Activated CD4-positive, CD25-positive, alpha-beta regulatory T cell treated with anti-CD3 and anti-CD28 coated beads, Interleukin-2, amount 50 U/mL, for 72 hours (primary cell): ENCODE measurements around the gene DUSP3.
"Not testable (repeated sequence)": the region's sequence is repeated elsewhere in the genome, so short reads cannot be mapped to it uniquely, and the experiment has no call there.

Experiments
- DNase-seq: peaks from one replicate; pipeline ENCODE4 v3.0.0; 2021

The DUSP3 gene

GRCh38 chr17:43800736-43801135, 22.0 kb upstream of the DUSP3 start:
- no peak for DNase-seq

GRCh38 chr17:43799047-43799446, 20.3 kb upstream of the DUSP3 start:
- no peak for DNase-seq

DNA sequence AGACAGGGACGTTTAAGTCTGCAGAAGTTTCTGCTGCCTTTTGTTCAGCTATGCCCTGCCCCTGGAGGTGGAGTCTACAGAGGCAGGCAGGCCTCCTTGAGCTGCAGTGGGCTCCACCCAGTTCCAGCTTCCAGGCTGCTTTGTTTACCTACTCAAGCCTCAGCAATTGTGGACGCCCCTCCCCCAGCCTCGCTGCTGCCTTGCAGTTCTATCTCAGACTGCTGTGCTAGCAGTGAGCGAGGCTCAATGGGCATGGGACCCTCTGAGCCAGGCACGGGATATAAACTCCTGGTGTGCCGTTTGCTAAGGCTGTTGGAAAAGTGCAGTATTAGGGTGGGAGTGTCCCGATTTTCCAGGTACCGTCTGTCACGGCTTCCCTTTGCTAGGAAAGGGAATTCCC, 19.2 kb upstream of the DUSP3 start:
- not testable (repeated sequence) for DNase-seq

- not testable (repeated sequence) for DNase-seq
These were observed 13.9 kb upstream of the DUSP3 start for GRCh38 chr17:43792668-43793067.

DNA sequence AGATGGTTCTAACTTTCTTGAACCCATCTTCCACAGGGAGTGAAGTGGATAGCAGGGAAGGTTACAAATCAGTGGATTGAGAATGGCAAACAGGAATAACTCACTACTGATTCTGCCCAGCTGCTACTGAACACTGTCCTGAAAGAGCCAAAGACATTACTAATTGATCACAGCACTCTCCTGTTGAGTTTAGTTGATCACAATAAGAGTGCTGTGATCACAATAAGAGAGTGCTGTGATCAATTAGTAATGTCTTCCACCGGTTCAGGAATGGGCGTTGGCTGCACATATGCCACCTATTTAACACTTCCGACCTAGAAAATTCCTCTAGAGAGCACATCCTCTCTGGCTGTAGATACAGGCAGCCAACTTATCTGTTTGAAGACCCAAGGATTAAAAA, 12.8 kb upstream of the DUSP3 start:
- no peak for DNase-seq

DNA sequence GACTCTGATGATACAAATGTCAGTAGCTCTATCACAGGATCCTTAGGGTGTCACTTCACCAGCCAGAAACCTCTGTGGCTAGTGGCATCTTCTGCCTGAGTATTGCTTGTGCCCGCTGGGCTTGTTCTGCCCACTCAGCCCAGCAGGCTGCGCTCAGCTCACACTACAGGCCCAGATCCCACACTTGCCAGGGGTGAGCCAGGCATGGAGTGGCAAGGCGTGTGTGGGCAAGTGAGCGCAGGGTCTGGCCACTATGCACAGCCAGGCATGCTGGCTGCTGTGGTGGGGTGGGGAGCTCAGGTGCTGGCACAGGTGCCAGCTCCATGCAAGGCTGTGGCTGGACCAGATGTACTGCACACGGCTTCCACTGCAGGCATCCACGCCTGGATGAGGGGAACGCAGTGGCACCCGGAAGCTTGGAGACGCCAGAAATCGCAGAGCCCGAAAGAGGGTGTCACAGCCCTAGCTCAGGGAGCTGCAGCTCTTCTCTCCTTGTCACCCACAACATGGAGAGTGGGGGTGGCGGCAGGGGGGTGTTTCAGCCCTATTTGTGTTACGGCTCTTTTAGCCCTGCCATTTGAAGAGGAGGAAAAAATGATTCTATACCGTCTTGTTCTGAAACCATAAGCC, 11.6 kb upstream of the DUSP3 start:
- no peak for DNase-seq

DNA sequence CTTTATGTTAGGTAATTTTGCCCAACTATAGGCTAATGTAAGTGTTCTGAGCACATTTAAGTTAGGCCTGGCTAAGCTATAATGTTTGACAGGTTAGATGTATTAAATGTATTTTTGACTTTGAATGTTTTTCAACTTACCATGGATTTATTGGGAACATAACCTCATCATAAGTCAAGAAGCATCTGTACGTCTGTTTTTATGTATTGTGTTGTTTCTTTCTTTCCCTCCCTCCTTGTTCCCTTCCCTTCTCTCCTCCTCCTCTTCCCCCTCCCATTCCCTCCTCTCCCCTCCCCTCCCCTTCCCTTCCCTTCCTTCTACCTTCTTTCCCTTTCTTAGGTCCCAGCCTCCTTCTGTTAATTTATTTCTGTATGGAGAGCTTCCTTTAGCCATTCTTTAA, 10.7 kb upstream of the DUSP3 start:
- no peak for DNase-seq

DNA sequence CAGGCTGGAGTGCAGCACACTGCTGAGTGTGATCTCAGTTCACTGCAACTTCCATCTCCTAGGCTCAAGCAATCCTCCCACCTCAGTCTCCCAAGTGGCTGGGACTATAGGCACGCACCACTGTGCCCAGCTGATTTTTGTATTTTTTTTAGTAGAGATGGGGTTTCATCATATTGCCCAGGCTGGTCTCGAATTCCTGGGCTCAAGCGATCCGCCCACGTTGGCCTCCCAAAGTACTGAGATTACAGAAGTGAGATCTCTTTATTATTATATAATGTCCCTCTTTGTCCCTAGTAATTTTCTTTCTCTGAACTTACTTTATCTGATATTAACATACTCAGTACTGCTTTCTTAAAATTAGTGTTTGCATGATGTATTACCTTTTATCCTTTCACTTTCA, 9.8 kb upstream of the DUSP3 start:
- no peak for DNase-seq

DNA sequence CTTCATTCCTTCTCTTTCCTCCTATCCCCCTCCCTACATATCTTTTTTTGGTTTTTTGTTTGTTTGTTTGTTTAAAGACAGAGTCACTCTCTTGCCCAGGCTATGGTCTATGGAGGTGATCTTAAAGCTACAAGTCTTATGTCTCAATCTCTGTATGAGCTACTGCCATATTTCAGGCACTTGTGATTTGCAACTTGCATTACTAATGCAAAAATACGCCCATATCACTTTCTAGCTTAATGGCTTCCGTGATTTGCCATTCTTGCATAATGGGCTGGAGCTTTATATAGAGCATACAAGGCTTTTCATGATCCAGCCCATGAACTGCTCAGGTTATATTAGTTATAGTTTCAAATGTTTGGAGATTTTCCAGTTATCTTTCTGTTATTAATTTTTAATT, 9.0 kb upstream of the DUSP3 start:
- DNase-seq: no peak

- DNase-seq: no peak
These were observed 5.9 kb upstream of the DUSP3 start for GRCh38 chr17:43784628-43785101.

- DNase-seq: no peak
These were observed 5.3 kb upstream of the DUSP3 start for GRCh38 chr17:43784068-43784467.

DNA sequence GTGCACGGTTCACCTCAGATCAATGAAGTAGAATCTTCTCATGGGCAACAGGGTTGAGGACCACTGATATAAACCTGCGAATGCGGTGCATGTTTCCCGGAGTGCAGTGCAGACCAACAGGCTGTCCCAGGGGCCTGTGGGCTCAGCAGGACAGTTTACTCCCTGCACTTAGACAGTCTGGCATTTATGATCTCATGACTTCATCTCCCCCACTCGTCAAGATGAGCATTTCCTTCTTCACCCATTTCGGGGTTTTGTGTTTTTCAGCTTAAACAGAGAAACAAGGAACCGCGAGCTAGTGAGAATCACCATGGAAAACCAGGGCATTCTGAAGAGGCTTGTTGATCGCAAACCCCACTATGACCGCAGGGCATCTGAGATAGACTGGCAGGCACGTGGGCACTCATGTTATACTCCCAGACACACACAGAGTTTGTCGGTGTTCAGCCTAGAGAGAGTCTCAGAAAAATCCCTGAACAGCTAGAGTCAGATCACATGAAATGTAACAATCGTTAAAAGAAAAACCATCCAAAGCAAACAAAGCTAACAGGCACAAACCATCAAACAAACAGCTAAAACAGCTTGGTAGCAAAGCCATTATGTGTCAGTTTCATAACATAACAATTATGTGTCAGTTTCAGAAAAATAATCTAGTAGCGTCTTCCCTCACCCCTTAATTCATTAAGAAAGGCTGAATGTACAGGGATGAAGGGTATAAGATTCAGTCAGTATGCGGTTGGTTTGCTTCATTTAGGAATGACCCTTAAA, 4.3 kb upstream of the DUSP3 start:
- no peak for DNase-seq

- DNase-seq: no peak
These were observed 1.4 kb upstream of the DUSP3 start, which contains the start of gene CFAP97D1 for GRCh38 chr17:43780135-43780534. Gene CFAP97D1 (plus strand): TSS chr17:43780435. CDS start chr17:43780463, 28 bp downstream.

DNA sequence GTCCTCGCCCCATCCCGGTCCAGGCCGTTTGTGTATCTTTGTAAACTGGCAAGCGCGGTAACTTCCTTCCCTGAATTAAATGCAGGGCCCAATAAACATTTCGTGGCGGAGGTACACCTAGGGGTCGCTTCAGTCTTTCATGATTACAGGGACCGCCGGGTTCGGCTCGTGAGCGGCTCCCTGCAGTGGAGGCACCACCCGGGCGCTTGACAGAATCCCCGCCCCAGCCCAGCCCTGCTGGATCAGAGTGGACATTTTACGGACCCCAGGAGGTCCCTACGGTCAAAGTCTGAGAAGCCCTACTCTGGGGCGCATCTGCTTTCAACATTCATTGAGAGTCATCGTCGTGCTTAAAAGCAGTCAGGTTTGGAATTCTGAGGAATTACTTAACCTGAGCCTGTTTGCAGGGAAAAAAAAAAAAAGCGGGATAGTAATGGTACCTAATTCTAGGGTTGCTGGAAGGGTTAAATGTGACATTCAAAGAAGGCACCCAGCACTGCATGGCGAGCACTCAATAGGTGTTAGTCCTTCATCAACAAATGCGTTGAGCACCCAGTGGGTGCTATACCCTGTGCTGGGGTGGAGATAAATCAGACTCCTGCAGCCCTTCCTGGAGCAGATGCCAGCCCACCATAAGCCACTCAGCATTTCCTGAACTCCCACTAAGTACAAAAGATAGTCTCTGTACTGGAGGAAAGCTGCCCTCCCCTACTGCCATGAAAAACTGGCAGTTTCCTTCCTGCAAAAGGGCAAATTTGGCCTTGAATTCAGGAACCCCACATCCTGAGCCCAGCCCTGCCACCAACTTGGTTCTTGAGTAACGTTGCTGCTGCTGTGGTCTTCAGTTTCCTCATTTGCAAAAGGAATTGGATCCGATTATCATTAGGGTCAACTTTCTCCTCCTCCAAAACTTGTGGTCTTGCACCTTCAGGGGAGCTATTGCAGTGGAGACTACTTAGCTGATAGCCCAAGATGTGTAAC, 658 bp upstream of the DUSP3 start:
- no peak for DNase-seq

GRCh38 chr17:43774304-43775250, 4.2 kb downstream of the DUSP3 start:
- DNase-seq: no peak

GRCh38 chr17:43772877-43773648, 5.7 kb downstream of the DUSP3 start:
- no peak for DNase-seq

DNA sequence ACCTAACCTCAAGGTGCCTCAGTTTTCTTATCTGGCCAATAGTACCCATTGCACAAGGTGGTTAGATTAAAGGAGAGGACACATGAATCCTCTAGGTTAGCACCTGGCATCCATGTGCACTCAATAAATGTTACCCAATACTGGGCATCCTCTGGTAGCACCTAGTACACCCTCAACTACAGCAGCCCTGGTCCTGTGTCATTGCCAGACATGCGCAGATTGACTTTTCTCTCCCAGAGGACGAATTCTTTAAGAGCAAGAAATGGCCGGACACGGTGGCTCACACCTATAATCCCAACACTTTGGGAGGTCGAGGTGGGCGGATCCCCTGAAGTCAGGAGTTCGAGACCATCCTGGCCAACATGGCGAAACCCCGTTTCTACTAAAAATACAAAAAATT, 7.3 kb downstream of the DUSP3 start:
- DNase-seq: no peak

- no peak for DNase-seq
These were observed 7.8 kb downstream of the DUSP3 start for GRCh38 chr17:43770957-43771356.

GRCh38 chr17:43769859-43770258, 8.9 kb downstream of the DUSP3 start:
- DNase-seq: no peak

DNA sequence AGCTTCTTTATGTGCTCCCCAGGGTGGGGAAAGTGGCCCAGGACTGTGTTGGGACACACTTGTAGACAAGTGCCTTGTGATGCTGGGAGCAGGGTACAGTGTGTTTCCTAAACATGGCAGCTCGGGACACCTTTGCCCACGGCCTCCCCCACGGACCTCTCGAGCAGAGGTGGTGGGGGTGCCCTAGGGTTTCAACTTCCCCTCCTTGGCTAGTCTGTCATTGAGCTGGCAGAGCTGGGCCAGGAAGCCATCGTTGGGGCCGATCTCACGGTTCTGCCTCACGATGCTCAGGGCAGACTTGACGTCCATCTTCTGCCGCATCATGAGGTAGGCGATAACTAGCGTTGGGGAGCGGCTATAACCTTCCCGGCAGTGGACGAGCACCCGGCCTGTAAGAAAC, 9.4 kb downstream of the DUSP3 start:
- DNase-seq: no peak

GRCh38 chr17:43768943-43769342, 9.8 kb downstream of the DUSP3 start:
- no peak for DNase-seq
